Measurements from ENCODE around the gene FKBP3. TPM values are rescaled to one million over a fixed set of nuclear protein-coding genes. Genes with fewer than 3 reads are reported as not detected.

The FKBP3 gene
- total and polyA plus RNA-seq, 2 of the 8 experiments (the other 6 are each of a cell fraction or from before 2014, with no cell fraction given), result 36.0 to 149 TPM

DNA sequence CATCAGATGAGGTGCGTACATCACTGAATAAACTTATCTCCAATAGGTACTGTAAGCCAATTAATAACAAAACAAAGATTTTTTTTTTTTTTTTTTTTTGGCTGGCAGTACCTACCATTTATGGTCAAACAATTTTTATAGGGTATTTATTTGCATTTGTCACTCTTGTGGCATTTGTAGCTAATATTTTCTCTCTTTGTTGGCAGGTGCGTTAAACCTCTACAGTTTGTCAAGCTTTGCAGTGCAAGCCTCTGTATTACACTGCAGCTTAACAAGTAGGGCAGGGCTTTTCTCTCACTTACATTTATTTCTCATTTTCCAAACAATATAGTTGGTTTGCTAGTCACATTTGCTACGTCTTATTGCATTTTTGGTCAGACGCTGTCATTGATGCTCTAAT lies 38.1 kb downstream of the FKBP3 start:
- H4K20me1 ChIP-seq (replicated peaks in 1 of 2; ENCODE audit: control insufficient read depth in 1 of 2, insufficient read depth in 2 of 2, low read length in 2 of 2), result peaks cover 3 to 4% of the 10 kb centered on the region in 2 experiments
- no peak for FAIRE-seq
- peaks cover 3 to 40% of the 10 kb centered on the region in 2 experiments; a peak in 3 of 4 replicates for H3K79me2 ChIP-seq (ENCODE audit: control insufficient read depth in 1 of 2, insufficient read depth in 2 of 2, low read length in 2 of 2)
- H3K4me2 ChIP-seq (ENCODE audit: insufficient read depth in 1 of 2, low read depth in 2 of 2, low read length in 2 of 2), result no peak overlapping the region
- H3K18ac ChIP-seq (ENCODE audit: extremely low read depth, low read length), result no peak overlapping the region
- no peaks in the 10 kb centered on the region; the same call in 1 of the 2 replicates for H3K79me1 ChIP-seq (ENCODE audit: low read depth, low read length)
- no peak overlapping the region for H3K27ac ChIP-seq (ENCODE audit: low read depth, low read length)
- no peak overlapping the region for H3K9ac ChIP-seq (replicated peaks in 1 of 4; ENCODE audit: extremely low read depth in 1 of 4, low read depth in 3 of 4, low read length in 3 of 4)
- no peaks in the 10 kb centered on the region for H3K9me3 ChIP-seq (ENCODE audit: insufficient read depth in 2 of 2, low read depth in 1 of 2, low read length in 1 of 2)
- no peak overlapping the region for H2BK5ac ChIP-seq (ENCODE audit: low read depth, low read length)
- no peak overlapping the region for H3K14ac ChIP-seq (ENCODE audit: insufficient read length)
- no peak overlapping the region for H3K4me3 ChIP-seq (ENCODE audit: extremely low read depth in 1 of 4, insufficient read depth in 2 of 4, low read depth in 3 of 4, low read length in 4 of 4)
- no peak overlapping the region for H4K91ac ChIP-seq (replicated peaks; ENCODE audit: insufficient read length, low read length)
- H3K23me2 ChIP-seq (ENCODE audit: low read depth, low read length), result no peaks in the 10 kb centered on the region
- H4K8ac ChIP-seq (ENCODE audit: extremely low read depth, insufficient read depth, low read length), result no peak overlapping the region; the same call in 1 of the 2 replicates
- no peak for TF ChIP-seq CBX8 (IDR thresholded peaks at IDR 0.05; ENCODE audit: borderline replicate concordance, low read depth, low read length)
- TF ChIP-seq SIRT6 (IDR thresholded peaks at IDR 0.05; ENCODE audit: low read length), result no peak
- no peak for TF ChIP-seq TEAD4 (IDR thresholded peaks at IDR 0.05; ENCODE audit: low read depth, low read length)
- TF ChIP-seq SUZ12 (IDR thresholded peaks at IDR 0.05; ENCODE audit: low read length), result no peak
- TF ChIP-seq ZNF274 (IDR thresholded peaks at IDR 0.05; ENCODE audit: borderline replicate concordance, extremely low read depth, low read length), result no peak
- no peak for TF ChIP-seq CHD2 (IDR thresholded peaks at IDR 0.05; ENCODE audit: low read length)
- no peaks in the 10 kb centered on the region for H3K4me1 ChIP-seq (replicated peaks in 1 of 4; ENCODE audit: control insufficient read depth in 3 of 4, insufficient read depth in 4 of 4, low read length in 3 of 4)
- no peak overlapping the region for H2BK120ac ChIP-seq (replicated peaks; ENCODE audit: low read depth, low read length)
- no peak overlapping the region for H2BK15ac ChIP-seq (ENCODE audit: low read length)
- POLR2A ChIA-PET (ENCODE audit: partially characterized antibody), result no interaction called here
- no peak overlapping the region for H2BK20ac ChIP-seq (ENCODE audit: low read length)
- DNase-seq (ENCODE audit: low read depth in 1 of 2, low spot score in 2 of 2), result no peak
- peaks cover 5 to 50% (median 17%) of the 10 kb centered on the region in 4 experiments; a peak in 7 of 8 replicates for H3K36me3 ChIP-seq (ENCODE audit: control insufficient read depth in 2 of 4, insufficient read depth in 4 of 4, low read length in 3 of 4)
- H3K56ac ChIP-seq (replicated peaks; ENCODE audit: insufficient read length, low read depth, low read length), result no peak overlapping the region
- no peak overlapping the region for H2BK12ac ChIP-seq (ENCODE audit: low read depth, low read length)
- no peak overlapping the region for H3K23ac ChIP-seq (ENCODE audit: insufficient read length)
- no peak overlapping the region for H3K4ac ChIP-seq (replicated peaks; ENCODE audit: insufficient read length, low read depth, low read length)
- H3K27me3 ChIP-seq (replicated peaks in 1 of 4; ENCODE audit: control insufficient read depth in 3 of 4, extremely low read depth in 1 of 4, insufficient read depth in 3 of 4, low read length in 3 of 4), result no peaks in the 10 kb centered on the region
- CTCF ChIA-PET (ENCODE audit: partially characterized antibody), result interaction anchor here (4.0 kb wide), 1 partner anchor 182 kb away, joined by 17 read pairs; no protein-coding TSS in a partner anchor
- WGBS, 2 experiments (ENCODE audit: extremely low coverage in 1 of 2, insufficient coverage in 1 of 2, insufficient read length in 1 of 2, insufficient replicate concordance in 2 of 2, low coverage in 1 of 2, low lambda C conversion rate in 2 of 2, missing lambda C conversion rate in 1 of 2), result 96% methylated on average over 4 of the region's 4 CpGs; no CpG with 5 or more reads in 1 of the 2 experiments
- no peak overlapping the region for H2AK5ac ChIP-seq (ENCODE audit: low read depth, low read length)
- H2AFZ ChIP-seq (ENCODE audit: low read length), result no peak overlapping the region
- no peak overlapping the region for H4K5ac ChIP-seq (ENCODE audit: insufficient read length, low read depth, low read length)

Measured in H1 (cell line).